EH (cell line): Measurements from ENCODE around the gene SMIM36.
"Not testable (repeated sequence)": the region's sequence is repeated elsewhere in the genome, so short reads cannot be mapped to it uniquely, and the experiment has no call there.

Source experiments
- DNase-seq: peaks from one replicate; pipeline ENCODE4 v3.0.0-alpha.2; 2015; ENCODE audit warnings: low read depth

SMIM36 gene

GRCh38 chr17:55501626-55502025 lies 9.6 kb downstream of the SMIM36 start:
- not testable (repeated sequence) for DNase-seq

- DNase-seq = no peak
Observed at GRCh38 chr17:55500103-55500502, 11.1 kb downstream of the SMIM36 start.

GRCh38 chr17:55496094-55496881 lies 15.0 kb downstream of the SMIM36 start:
- DNase-seq = peak; percentile 16

GRCh38 chr17:55495239-55495638 lies 16.0 kb downstream of the SMIM36 start:
- DNase-seq = no peak

GRCh38 chr17:55492781-55493341 lies 18.4 kb downstream of the SMIM36 start:
- no peak for DNase-seq

GRCh38 chr17:55490376-55490775 lies 20.9 kb downstream of the SMIM36 start:
- DNase-seq = no peak

GRCh38 chr17:55487695-55488432 lies 23.4 kb downstream of the SMIM36 start:
- no peak for DNase-seq

- no peak for DNase-seq
Observed at GRCh38 chr17:55484575-55484974, 26.7 kb downstream of the SMIM36 start.

- no peak for DNase-seq
Observed at GRCh38 chr17:55482591-55483389, 28.5 kb downstream of the SMIM36 start.

- DNase-seq = no peak
Observed at GRCh38 chr17:55480631-55481315, 30.5 kb downstream of the SMIM36 start.

- DNase-seq = no peak
Observed at GRCh38 chr17:55479903-55480302, 31.3 kb downstream of the SMIM36 start.

GRCh38 chr17:55478971-55479370 lies 32.3 kb downstream of the SMIM36 start:
- DNase-seq = peak; percentile 1

GRCh38 chr17:55466671-55467070 lies 44.6 kb downstream of the SMIM36 start:
- DNase-seq = no peak

- not testable (repeated sequence) for DNase-seq
Observed at GRCh38 chr17:55465771-55466170, 45.5 kb downstream of the SMIM36 start.

- DNase-seq = no peak
Observed at GRCh38 chr17:55463600-55463999, 47.7 kb downstream of the SMIM36 start.

GRCh38 chr17:55462711-55463110 lies 48.5 kb downstream of the SMIM36 start:
- no peak for DNase-seq

GRCh38 chr17:55462234-55462633 lies 49.0 kb downstream of the SMIM36 start:
- DNase-seq = no peak

- DNase-seq = peak; percentile 25
Observed at GRCh38 chr17:55458978-55459377, 52.3 kb downstream of the SMIM36 start.

- no peak for DNase-seq
Observed at GRCh38 chr17:55458287-55458900, 52.9 kb downstream of the SMIM36 start.

GRCh38 chr17:55456307-55457240 lies 54.7 kb downstream of the SMIM36 start:
- no peak for DNase-seq
